Natural killer cell treated with Interleukin-12 subunit alpha and Interleukin-12 subunit beta and Interleukin-15 and Interleukin-18, amount 100 ng/mL, for 72 hours (primary cell): ENCODE measurements around the gene MYO5B. TPM values are rescaled to one million over a fixed set of nuclear protein-coding genes. Genes with fewer than 3 reads are reported as not detected.

Experiments
- ATAC-seq, 2 donors: fragments of 150-1000 bp; cut with Tn5 transposase in 1 of 2; sonication (Bioruptor Pico), chemical (Tn5 transposase) in 1 of 2; 2 replicates each; pipeline ENCODE4 v1.10.0; 2021
- DNase-seq: peaks from one replicate; pipeline ENCODE4 v3.0.0; 2022; ENCODE audit warnings: low spot score
- H3K27ac Mint-ChIP-seq, 2 donors: 1 replicate in 1 of 2; 2 replicates in 1 of 2; pipeline ENCODE4 v1.8.0; 2022; ENCODE audit warnings: mixed read lengths in 2 of 2, mild to moderate bottlenecking in 1 of 2, moderate library complexity in 1 of 2
- H3K27me3 Mint-ChIP-seq, 2 donors: 1 replicate in 1 of 2; 2 replicates in 1 of 2; pipeline ENCODE4 v1.8.0; 2022; ENCODE audit warnings: mixed read lengths in 2 of 2
- H3K36me3 Mint-ChIP-seq: one replicate; pipeline ENCODE4 v1.8.0; 2022; ENCODE audit warnings: mixed read lengths
- H3K4me1 Mint-ChIP-seq, 2 donors: 1 replicate in 1 of 2; 2 replicates in 1 of 2; pipeline ENCODE4 v1.8.0; 2022; ENCODE audit warnings: low read depth in 2 of 2, mixed read lengths in 2 of 2, mild to moderate bottlenecking in 1 of 2
- H3K4me3 Mint-ChIP-seq: one replicate; pipeline ENCODE4 v1.8.0; 2022; ENCODE audit warnings: mixed read lengths
- H3K9me3 Mint-ChIP-seq: 2 replicates; pipeline ENCODE4 v1.8.0; 2022; ENCODE audit warnings: mixed read lengths
- total RNA-seq, 2 donors: library from RNA; stranded (reverse); gene quantifications; one replicate each; pipeline ENCODE4 v1.2.3, GENCODE V29; 2022

Gene MYO5B
- total RNA-seq, 2 donors from 2014 or later = not detected

DNA sequence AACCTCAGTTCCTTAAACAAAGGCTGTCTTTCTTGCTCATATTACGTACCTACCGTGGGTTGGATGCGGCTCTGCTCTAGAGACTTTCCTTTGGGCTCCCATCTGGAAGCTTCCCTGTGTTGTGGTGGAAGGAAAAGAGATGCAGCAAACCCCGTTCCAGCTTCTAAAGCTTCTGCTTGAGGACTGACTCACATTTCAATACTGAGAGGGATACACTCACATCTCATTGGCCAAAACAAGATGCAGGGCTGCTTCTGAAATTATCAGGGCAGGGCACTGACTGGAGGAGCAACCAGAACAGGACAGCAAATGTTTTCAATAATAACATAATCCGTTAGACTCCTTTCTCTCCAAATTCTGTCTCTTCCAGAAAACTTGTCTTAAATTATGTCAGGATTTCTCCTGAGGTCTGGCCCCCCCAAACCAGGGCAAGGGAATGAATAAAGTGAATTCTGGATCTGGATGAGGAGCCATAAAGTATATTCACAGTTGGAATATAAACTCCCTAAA, 4.5 kb upstream of the MYO5B start:
- Mint-ChIP-seq H3K4me3 (no peak overlapping the region), H3K27me3 (peaks cover 37 to 46% of the 10 kb centered on the region in 2 donors), H3K36me3 (no peaks in the 10 kb centered on the region), H3K9me3 (no peaks in the 10 kb centered on the region), H3K4me1 (peaks cover under 1 to 6% of the 10 kb centered on the region in 2 donors), H3K27ac (no peak overlapping the region)
- ATAC-seq = no peak
- DNase-seq = no peak

DNA sequence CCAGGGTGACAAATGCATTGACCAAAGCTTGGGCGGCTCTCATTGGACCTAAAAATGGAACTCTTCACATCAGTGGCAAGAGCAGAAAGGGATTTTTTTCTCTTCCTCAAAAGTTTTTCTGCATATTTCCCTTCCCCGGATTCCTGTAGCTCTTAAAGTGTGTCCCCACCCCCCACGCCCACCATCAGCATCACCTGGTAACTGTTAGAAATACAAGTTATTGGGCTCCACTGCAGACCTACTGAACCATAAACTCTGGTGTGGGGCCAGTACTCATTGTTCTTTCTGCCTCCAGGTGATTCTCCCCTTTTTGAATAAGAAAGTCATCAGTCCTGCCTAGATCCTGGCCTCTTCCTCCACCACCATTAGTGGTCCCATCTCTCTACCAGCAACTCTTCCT, 1.3 kb upstream of the MYO5B start:
- peaks cover 33 to 48% of the 10 kb centered on the region in 2 donors for H3K27me3 Mint-ChIP-seq
- no peak for ATAC-seq
- no peak for DNase-seq
- no peaks in the 10 kb centered on the region for H3K9me3 Mint-ChIP-seq
- peaks cover 3 to 6% of the 10 kb centered on the region in 2 donors for H3K4me1 Mint-ChIP-seq
- H3K27ac Mint-ChIP-seq = no peak overlapping the region
- H3K36me3 Mint-ChIP-seq = no peaks in the 10 kb centered on the region
- H3K4me3 Mint-ChIP-seq = peak overlapping the region; percentile 10

DNA sequence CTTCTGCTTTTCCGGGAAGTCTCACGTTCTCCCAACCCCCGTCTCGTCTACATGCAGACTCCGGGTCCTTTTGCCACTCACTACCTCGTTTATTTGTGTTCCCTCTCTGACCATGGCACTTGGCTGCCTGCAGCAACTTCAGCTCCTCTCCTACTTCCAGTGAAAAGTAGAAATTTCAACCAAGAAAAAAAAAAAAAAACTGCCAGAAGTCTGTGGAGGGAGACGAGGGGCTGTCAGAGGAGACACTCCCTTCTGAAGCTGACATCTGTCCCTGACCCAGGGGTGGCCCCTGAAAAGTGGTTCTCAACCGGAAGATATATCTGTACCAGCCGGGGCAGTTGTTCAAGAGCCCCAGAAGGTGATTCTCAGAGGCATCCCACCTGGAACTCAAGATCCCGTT, 742 bp upstream of the MYO5B start:
- Mint-ChIP-seq H3K4me1 (peaks cover 3 to 6% of the 10 kb centered on the region in 2 donors), H3K4me3 (peak overlapping the region; percentile 76), H3K27me3 (peaks cover 33 to 54% of the 10 kb centered on the region in 2 donors), H3K9me3 (no peaks in the 10 kb centered on the region), H3K36me3 (no peaks in the 10 kb centered on the region), H3K27ac (no peak overlapping the region)
- ATAC-seq (no peak), DNase-seq (no peak)

DNA sequence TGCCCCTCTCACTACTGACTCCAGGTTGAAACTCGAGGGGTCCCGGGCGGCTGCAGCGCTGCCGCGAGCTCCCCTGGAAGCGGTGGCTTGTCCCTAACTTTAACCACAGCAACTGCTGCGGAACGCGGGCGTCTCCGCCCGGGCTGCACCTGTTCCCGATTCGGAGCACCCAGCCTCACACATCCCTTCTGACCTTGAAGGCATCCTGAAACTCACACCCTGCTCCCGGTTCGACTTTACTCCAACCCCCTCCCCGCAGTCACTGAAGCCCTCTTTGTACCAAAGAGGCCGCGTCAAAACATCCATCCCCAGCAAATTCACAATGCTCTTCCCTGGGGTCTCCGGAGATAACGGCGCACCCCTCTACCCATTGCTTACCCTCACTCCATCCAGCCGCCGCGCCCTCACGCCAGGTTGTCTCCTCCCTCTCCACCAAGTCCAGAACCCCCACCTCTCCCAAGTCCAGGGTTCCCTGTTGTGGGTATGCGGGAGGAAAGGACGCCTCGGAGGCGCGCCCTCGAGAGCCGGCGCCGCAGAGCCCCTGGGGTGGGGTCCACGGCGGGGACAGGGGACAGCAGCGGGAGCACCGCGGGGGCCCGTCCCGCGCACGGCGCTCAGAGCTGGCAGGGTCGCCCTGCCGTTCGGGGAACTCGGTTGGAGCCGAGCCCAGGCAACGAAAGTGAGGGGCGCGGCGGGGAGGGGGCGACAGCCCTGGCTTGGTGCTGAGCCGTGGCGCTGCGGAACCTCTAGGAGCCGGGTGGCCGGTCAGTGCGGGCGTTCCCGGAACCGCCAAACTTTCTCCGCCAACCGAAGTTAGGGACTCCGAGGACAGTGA, 934 bp downstream of the MYO5B start:
- Mint-ChIP-seq H3K27ac (no peak overlapping the region), H3K36me3 (no peaks in the 10 kb centered on the region), H3K27me3 (peaks cover 29 to 65% of the 10 kb centered on the region in 2 donors), H3K9me3 (no peaks in the 10 kb centered on the region), H3K4me1 (peaks cover 3 to 6% of the 10 kb centered on the region in 2 donors), H3K4me3 (no peak overlapping the region)
- DNase-seq (no peak), ATAC-seq (no peak)

DNA sequence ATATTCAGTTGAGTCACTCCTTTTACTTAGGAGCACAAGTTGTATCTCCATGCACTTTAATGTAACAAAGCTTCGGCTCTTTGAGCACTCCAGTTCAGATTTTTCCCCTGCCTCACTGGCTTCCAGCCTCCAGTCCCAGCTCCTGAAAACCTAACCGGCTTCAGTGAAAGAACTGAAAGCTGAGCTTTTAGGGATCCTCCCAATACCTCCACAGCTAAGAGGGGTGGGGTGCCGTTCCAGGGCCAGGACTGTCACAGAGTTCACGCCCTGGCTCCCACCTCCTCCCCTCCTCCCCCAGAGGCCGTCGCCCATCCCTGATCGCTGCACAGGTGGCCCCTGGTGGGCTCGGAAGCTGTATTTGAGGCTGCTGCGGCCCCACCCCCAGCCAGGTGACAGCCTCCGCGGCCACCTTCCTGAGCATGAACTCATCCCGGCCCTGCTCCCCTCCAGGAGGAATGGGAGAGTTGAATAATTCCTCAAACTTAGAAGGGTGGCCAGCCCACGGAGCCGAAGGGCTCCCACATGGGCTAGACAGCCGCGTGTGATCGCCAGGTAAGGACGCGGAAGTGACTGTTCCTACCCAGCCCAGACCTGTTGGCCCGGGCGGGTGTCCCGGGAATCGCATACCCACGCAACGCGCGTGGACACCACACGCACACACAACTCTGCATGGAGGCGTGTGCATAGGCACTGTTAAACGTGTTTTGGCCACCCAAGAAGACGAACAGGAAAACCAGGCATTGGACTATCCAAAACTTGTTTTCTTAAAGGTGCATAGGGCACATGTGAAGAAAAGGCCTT, 1.8 kb downstream of the MYO5B start:
- Mint-ChIP-seq H3K27ac (no peak overlapping the region), H3K4me1 (peaks cover 3 to 6% of the 10 kb centered on the region in 2 donors), H3K36me3 (no peaks in the 10 kb centered on the region), H3K4me3 (no peak overlapping the region), H3K9me3 (no peaks in the 10 kb centered on the region), H3K27me3 (peaks cover 32 to 71% of the 10 kb centered on the region in 2 donors)
- no peak for ATAC-seq
- no peak for DNase-seq

DNA sequence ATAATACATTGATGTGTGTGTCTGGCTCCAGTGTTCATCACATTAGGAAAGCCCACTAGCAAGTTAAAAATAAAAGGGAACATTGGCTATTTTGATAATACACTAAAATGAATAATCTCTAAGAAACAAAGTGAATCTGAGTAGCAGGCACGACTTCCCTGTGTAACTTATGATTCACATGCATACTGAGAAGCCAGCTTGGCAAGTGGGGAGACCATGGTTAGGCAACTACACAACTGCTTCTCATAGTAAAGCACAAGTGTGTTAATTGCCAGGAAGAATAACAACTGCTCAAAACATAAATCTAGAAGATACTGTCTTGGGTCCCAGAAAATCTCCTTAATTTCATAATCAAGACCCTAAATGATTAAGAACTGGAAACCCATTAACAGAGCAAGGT, 4.0 kb downstream of the MYO5B start:
- ATAC-seq = no peak
- Mint-ChIP-seq H3K4me1 (peaks cover 3 to 6% of the 10 kb centered on the region in 2 donors), H3K4me3 (no peak overlapping the region), H3K9me3 (no peaks in the 10 kb centered on the region), H3K27ac (no peak overlapping the region), H3K27me3 (peaks cover 29 to 68% of the 10 kb centered on the region in 2 donors), H3K36me3 (no peaks in the 10 kb centered on the region)
- no peak for DNase-seq

DNA sequence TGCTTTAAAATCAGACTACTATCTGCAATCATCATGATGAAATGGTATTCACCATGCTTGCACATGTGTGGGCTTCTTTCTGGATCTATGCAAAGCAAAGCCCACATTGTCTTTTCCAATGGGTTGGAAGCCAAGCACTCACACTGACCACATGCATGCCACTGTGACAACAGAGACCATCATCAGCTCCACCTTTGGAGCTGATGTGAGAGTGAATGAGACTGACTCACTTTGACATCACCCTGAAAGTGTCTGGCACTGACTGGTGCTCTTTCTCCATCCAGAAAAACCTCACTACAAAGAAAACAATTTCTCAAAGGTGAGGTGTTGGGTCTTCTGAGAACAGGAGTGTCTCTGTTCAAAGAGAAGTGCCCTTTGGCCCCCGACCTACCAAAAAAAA, 4.7 kb downstream of the MYO5B start:
- Mint-ChIP-seq H3K4me1 (peaks cover 0 to 3% of the 10 kb centered on the region in 2 donors), H3K4me3 (no peak overlapping the region), H3K27ac (no peak overlapping the region), H3K36me3 (no peaks in the 10 kb centered on the region), H3K9me3 (no peaks in the 10 kb centered on the region), H3K27me3 (peaks cover 25 to 61% of the 10 kb centered on the region in 2 donors)
- ATAC-seq = no peak
- no peak for DNase-seq

DNA sequence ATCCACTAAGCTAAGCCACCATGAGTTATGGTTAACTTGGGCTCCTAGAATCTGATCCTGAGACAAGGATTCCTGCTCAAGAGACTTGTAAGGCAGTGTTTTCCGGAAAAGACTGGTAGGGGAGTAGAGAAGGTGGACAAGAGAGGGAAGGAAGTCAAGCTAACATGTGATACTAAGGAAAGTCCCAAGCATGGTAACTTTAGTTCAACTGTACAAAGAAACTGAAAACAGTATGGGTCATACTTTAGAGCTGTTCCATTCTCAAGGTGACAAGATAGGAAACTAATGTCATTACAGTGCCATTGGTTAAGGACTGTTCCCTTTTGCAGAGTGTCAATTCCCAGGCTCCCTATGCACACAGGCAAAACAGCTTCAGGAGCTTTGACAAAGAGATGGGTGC, 5.8 kb downstream of the MYO5B start:
- peak in 1 of 2 donors; percentile 36 for ATAC-seq
- DNase-seq = no peak
- Mint-ChIP-seq H3K4me3 (no peak overlapping the region), H3K4me1 (peaks cover 0 to 3% of the 10 kb centered on the region in 2 donors), H3K9me3 (no peaks in the 10 kb centered on the region), H3K36me3 (no peaks in the 10 kb centered on the region), H3K27ac (no peak overlapping the region), H3K27me3 (peaks cover 26 to 61% of the 10 kb centered on the region in 2 donors)

DNA sequence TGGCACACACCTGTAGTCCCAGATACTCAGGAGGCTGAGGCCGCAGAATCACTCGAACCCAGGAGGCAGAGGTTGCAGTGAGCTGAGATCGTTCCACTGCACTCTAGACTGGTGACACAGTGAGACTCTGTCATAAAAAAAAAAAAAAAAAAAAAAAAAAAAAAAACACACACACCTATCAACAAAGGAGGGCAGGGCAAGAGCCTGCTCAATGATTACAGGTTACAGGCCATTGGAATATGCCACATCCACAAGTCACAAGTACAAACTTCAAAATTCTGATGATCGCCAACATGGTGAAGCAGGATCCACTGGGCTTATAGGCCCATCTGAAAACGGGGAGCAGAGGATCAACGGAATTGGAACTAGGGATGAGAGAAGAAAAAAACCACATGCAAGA, 6.3 kb downstream of the MYO5B start:
- no peak overlapping the region for H3K4me3 Mint-ChIP-seq

DNA sequence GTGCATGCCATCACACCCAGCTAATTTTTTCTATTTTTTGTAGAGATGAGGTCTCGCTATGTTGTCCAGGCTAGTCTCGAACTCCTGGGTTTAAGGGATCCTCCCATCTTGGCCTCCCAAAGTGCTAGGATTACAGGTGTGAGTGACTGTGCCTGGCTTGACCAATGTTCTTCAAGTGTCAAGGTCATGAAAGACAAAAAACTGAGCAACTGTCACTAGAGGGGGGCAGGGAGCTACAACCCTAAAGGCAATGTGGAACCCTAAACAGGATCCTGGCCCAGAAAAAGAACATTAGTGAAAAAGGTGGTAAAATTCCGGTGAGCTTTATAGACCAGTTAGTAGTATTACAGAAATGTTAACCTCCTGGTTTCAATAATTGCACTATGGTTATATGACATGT, 7.3 kb downstream of the MYO5B start:
- Mint-ChIP-seq H3K4me1 (no peaks in the 10 kb centered on the region), H3K36me3 (no peaks in the 10 kb centered on the region), H3K27me3 (peaks cover 28 to 61% of the 10 kb centered on the region in 2 donors), H3K9me3 (no peaks in the 10 kb centered on the region), H3K4me3 (no peak overlapping the region), H3K27ac (no peak overlapping the region)
- DNase-seq = no peak
- ATAC-seq = no peak

More for the DNA sequence above, 6.3 kb downstream of the MYO5B start:
- Mint-ChIP-seq H3K36me3 (no peaks in the 10 kb centered on the region), H3K27me3 (peaks cover 25 to 61% of the 10 kb centered on the region in 2 donors), H3K9me3 (no peaks in the 10 kb centered on the region), H3K27ac (no peak overlapping the region), H3K4me1 (no peaks in the 10 kb centered on the region)
- no peak for DNase-seq
- no peak for ATAC-seq

DNA sequence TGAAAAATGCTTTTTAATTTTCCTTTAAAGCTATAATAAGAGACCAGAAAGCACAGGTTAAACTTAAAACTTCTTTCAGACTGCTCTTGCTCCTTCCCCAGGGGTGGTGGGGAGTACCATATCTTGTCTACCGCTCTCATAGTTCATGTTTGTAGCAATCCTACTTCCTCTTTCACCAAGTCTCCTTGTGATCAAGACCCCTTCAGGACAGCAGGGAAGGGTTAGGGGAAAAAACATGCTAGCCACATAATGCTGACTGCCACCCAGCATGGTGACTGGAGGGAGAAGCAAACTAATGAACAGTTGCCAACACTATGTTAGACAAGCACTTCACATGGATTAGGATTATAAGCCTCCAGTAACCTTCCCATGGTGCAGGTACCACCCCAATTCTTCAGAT, 8.6 kb downstream of the MYO5B start:
- no peaks in the 10 kb centered on the region for H3K9me3 Mint-ChIP-seq
- DNase-seq (no peak), ATAC-seq (no peak)
- peaks cover 21 to 56% of the 10 kb centered on the region in 2 donors for H3K27me3 Mint-ChIP-seq
- no peaks in the 10 kb centered on the region for H3K4me1 Mint-ChIP-seq
- no peak overlapping the region for H3K4me3 Mint-ChIP-seq
- no peaks in the 10 kb centered on the region for H3K36me3 Mint-ChIP-seq
- no peak overlapping the region for H3K27ac Mint-ChIP-seq

DNA sequence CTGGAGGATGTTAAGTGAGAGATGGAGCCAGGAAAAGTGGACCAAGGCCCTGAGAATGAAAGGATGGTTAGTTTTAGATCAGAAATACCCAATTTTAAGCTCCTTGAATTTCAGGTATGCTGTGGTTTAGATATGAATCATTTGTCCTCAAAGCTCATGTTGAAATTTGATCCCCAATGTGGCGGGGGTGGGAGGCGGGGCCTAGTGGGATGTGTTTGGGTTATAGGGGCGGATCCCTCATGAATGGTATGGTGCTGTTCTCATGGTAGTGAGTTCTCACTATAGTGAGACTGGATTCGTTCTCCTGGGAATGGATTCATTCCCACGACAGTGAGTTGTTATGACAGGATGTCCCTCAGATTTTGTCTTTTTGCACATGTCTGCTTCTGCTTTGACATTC, 11.4 kb downstream of the MYO5B start:
- Mint-ChIP-seq H3K4me1 (no peaks in the 10 kb centered on the region), H3K27me3 (peaks cover 21 to 45% of the 10 kb centered on the region in 2 donors), H3K36me3 (no peaks in the 10 kb centered on the region), H3K4me3 (no peak overlapping the region), H3K27ac (no peak overlapping the region), H3K9me3 (no peaks in the 10 kb centered on the region)
- ATAC-seq (no peak), DNase-seq (no peak)

DNA sequence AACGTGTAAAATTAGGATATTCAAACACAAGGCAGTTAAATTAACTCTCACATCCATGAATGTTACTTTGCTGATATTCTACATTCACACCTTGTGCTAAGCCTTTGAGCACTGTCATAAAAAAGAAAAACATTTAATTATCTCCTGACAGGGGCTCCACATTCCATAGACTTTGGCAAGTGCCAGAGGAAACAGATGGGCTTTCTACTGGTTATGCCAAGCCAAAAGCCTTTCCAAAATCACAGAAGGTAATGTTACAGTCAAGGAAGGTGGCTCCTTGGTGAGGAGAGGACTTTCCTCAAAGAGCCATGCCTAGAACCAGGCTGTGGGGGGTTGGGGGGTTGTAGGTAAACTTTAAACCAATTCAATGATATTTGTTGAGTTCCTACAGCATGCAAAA, 12.4 kb downstream of the MYO5B start:
- Mint-ChIP-seq H3K9me3 (no peaks in the 10 kb centered on the region), H3K36me3 (no peaks in the 10 kb centered on the region)
- ATAC-seq = no peak

DNA sequence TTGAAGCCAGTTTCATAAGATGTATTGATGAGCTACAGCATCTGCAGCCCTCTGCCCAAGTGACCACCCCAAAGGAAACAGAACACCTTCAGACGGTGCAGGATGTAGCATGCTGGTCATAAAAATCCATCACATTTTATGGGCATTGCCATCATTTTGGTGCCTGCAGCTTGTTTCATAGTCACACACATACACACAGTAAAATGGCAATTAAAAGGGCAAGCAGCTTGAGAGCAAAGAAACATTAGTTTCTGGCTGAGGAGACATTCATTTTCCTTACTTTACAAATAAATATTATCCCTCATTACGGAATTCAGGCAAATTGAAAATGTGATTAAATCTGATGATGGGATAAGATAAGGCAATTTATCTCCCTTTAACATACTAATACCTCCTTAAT, 13.4 kb downstream of the MYO5B start:
- DNase-seq (no peak), ATAC-seq (no peak)
- Mint-ChIP-seq H3K27me3 (peaks cover 23 to 47% of the 10 kb centered on the region in 2 donors), H3K27ac (no peak overlapping the region), H3K36me3 (no peaks in the 10 kb centered on the region), H3K4me1 (no peaks in the 10 kb centered on the region), H3K9me3 (no peaks in the 10 kb centered on the region), H3K4me3 (no peak overlapping the region)

More for the DNA sequence above, 12.4 kb downstream of the MYO5B start:
- Mint-ChIP-seq H3K4me3 (no peak overlapping the region), H3K4me1 (no peaks in the 10 kb centered on the region), H3K27ac (no peak overlapping the region), H3K27me3 (peaks cover 24 to 46% of the 10 kb centered on the region in 2 donors)
- DNase-seq = no peak
